Thyroid gland (tissue), 4 donors: ENCODE results near the gene ARFGEF2. TPM values are rescaled to one million over a fixed set of nuclear protein-coding genes. Genes with fewer than 3 reads are reported as not detected.
"Not testable (repeated sequence)": the region's sequence is repeated elsewhere in the genome, so short reads cannot be mapped to it uniquely, and the experiment has no call there.

Experiments
- DNase-seq, 2 donors: peaks; one replicate each; pipeline ENCODE4 v3.0.0-alpha.2; 2019
- H3K27ac ChIP-seq, 3 donors: fragments of 200-600 bp; sonication (generic); 1 replicate in 2 of 3; 2 replicates in 1 of 3; pipeline ENCODE4 v1.5.1; 2016 to 2019; ENCODE audit warnings: mild to moderate bottlenecking in 1 of 3, moderate library complexity in 1 of 3
- H3K27me3 ChIP-seq: fragments of 200-600 bp; sonication (generic); one replicate; pipeline ENCODE4 v1.5.1; 2019
- H3K36me3 ChIP-seq, 2 donors: fragments of 200-600 bp; sonication (generic); one replicate each; pipeline ENCODE4 v1.5.1; 2016 to 2019
- H3K4me1 ChIP-seq, 2 donors: fragments of 200-600 bp; sonication (generic); one replicate each; pipeline ENCODE4 v1.5.1; 2017 to 2019
- H3K4me3 ChIP-seq, 3 donors: fragments of 200-600 bp; sonication (generic); replicated peaks in 1 of 3; 1 replicate in 2 of 3; 2 replicates in 1 of 3; pipeline ENCODE4 v1.5.1; 2016; ENCODE audit warnings: mild to moderate bottlenecking in 1 of 3
- H3K9me3 ChIP-seq: fragments of 200-600 bp; sonication (generic); one replicate; pipeline ENCODE4 v1.5.1; 2017
- POLR2A ChIP-seq, 2 donors: fragments of 450-650 bp; IDR thresholded peaks; one replicate each; pipeline ENCODE4 v1.6.1; 2017; ENCODE audit warnings: antibody characterized with exemption in 2 of 2, mild to moderate bottlenecking in 2 of 2, moderate library complexity in 1 of 2
- WGBS, 2 donors: methylation state at CpG; one replicate each; pipeline ENCODE4 v1.1.5; 2017; 5-methylcytosine and 5-hydroxymethylcytosine counted together
- intact Hi-C: fragments of 100-400 bp; cut with DNase I; formaldehyde crosslinking; loops from one replicate; pipeline ENCODE4 v1.15.1; 2023
- total RNA-seq, 4 donors: library from RNA; depleted of rRNA; stranded (reverse); fragments of >200 nt; gene quantifications; one replicate each; pipeline ENCODE4 v1.2.3, GENCODE V29; 2016
- TF ChIP-seq, protein P1 (sequence below), 6 experiments: fragments of 200-600 bp in 3 of 6; fragments of 450-650 bp in 3 of 6; sonication (generic) in 3 of 6; IDR thresholded peaks; one replicate each; pipeline ENCODE4 v1.5.1; 2016 to 2019; ENCODE audit warnings: antibody characterized with exemption in 6 of 6, mild to moderate bottlenecking in 2 of 6, inconsistent platforms in 1 of 6, moderate library complexity in 1 of 6

ARFGEF2 gene
- total RNA-seq, 4 donors from 2014 or later = 92.3 to 131 (median 101) TPM

GRCh38 chr20:48965189-48965910, 43.8 kb downstream of the ARFGEF2 start:
- Histone ChIP-seq H3K36me3 (peaks cover 20 to 25% of the 10 kb centered on the region in 2 donors), H3K4me1 (peaks cover 7 to 8% of the 10 kb centered on the region in 2 donors), H3K4me3 (no peak overlapping the region), H3K9me3 (no peaks in the 10 kb centered on the region), H3K27me3 (no peaks in the 10 kb centered on the region), H3K27ac (no peak overlapping the region)
- DNase-seq = no peak
- intact Hi-C loops = no loop called here
- WGBS, 2 donors = 94 to 96% methylated on average over 3 of the region's 3 CpGs
- TF ChIP-seq POLR2A (IDR thresholded peaks at IDR 0.05) = no peak
- TF ChIP-seq, protein P1, sequence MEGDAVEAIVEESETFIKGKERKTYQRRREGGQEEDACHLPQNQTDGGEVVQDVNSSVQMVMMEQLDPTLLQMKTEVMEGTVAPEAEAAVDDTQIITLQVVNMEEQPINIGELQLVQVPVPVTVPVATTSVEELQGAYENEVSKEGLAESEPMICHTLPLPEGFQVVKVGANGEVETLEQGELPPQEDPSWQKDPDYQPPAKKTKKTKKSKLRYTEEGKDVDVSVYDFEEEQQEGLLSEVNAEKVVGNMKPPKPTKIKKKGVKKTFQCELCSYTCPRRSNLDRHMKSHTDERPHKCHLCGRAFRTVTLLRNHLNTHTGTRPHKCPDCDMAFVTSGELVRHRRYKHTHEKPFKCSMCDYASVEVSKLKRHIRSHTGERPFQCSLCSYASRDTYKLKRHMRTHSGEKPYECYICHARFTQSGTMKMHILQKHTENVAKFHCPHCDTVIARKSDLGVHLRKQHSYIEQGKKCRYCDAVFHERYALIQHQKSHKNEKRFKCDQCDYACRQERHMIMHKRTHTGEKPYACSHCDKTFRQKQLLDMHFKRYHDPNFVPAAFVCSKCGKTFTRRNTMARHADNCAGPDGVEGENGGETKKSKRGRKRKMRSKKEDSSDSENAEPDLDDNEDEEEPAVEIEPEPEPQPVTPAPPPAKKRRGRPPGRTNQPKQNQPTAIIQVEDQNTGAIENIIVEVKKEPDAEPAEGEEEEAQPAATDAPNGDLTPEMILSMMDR (IDR thresholded peaks at IDR 0.05) = no peak

GRCh38 chr20:48970681-48971365, 49.3 kb downstream of the ARFGEF2 start:
- TF ChIP-seq, protein P1 (IDR thresholded peaks at IDR 0.05) = no peak
- no peak overlapping the region for H3K27ac ChIP-seq
- H3K27me3 ChIP-seq = no peaks in the 10 kb centered on the region
- H3K4me1 ChIP-seq = no peaks in the 10 kb centered on the region
- intact Hi-C loops = no loop called here
- H3K9me3 ChIP-seq = no peaks in the 10 kb centered on the region
- peaks cover 56 to 57% of the 10 kb centered on the region in 2 donors for H3K36me3 ChIP-seq
- DNase-seq = no peak
- H3K4me3 ChIP-seq = no peak overlapping the region
- WGBS, 2 donors = 96% methylated on average over 10 of the region's 10 CpGs

- intact Hi-C loops = no loop called here
- Histone ChIP-seq H3K9me3 (no peaks in the 10 kb centered on the region), H3K4me3 (no peak overlapping the region), H3K27ac (no peak overlapping the region), H3K4me1 (no peaks in the 10 kb centered on the region), H3K27me3 (no peaks in the 10 kb centered on the region), H3K36me3 (peaks cover 57 to 59% of the 10 kb centered on the region in 2 donors)
- TF ChIP-seq POLR2A (IDR thresholded peaks at IDR 0.05) = no peak
- TF ChIP-seq, protein P1 (IDR thresholded peaks at IDR 0.05) = no peak
- no peak for DNase-seq
- 78 to 82% methylated on average over 4 of the region's 4 CpGs for WGBS, 2 donors
Measured at GRCh38 chr20:48971956-48972355, 50.4 kb downstream of the ARFGEF2 start.

DNA sequence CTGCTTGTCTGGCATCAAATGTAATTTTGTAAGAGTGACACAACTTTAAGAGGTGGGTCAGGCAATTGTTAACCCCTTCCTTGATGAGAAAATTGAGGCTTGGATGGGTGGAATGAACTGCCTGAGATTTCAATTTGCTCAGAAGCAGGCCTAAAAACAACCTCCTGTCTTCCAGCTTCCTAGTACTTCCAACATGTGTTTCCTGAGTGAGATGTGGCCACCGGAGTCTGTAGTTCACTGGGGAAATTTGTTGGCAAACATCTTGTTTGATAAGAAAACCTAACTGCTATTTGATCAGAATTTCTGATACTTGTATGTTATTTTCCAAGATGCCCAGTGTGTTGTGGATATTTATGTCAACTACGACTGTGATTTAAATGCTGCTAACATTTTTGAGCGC, 51.3 kb downstream of the ARFGEF2 start:
- Histone ChIP-seq H3K27me3 (no peaks in the 10 kb centered on the region), H3K4me1 (no peaks in the 10 kb centered on the region), H3K4me3 (no peak overlapping the region), H3K27ac (no peak overlapping the region), H3K36me3 (peaks cover 56 to 59% of the 10 kb centered on the region in 2 donors), H3K9me3 (no peaks in the 10 kb centered on the region)
- intact Hi-C loops = no loop called here
- 83 to 91% methylated on average over 3 of the region's 3 CpGs for WGBS, 2 donors
- TF ChIP-seq, protein P1 (IDR thresholded peaks at IDR 0.05) = no peak
- TF ChIP-seq POLR2A (IDR thresholded peaks at IDR 0.05) = no peak
- no peak for DNase-seq

- 64 to 77% methylated on average over 9 of the region's 9 CpGs for WGBS, 2 donors
- DNase-seq = no peak
- intact Hi-C loops = no loop called here
- Histone ChIP-seq H3K27me3 (no peaks in the 10 kb centered on the region), H3K4me3 (no peak overlapping the region), H3K4me1 (no peaks in the 10 kb centered on the region), H3K9me3 (no peaks in the 10 kb centered on the region), H3K36me3 (peaks cover 37 to 40% of the 10 kb centered on the region in 2 donors), H3K27ac (no peak overlapping the region)
- TF ChIP-seq, protein P1 (IDR thresholded peaks at IDR 0.05) = no peak
- TF ChIP-seq POLR2A (IDR thresholded peaks at IDR 0.05) = no peak
Measured at GRCh38 chr20:48975955-48976354, 54.4 kb downstream of the ARFGEF2 start.

- intact Hi-C loops, H3K27me3 ChIP-seq: not testable (repeated sequence)
Measured at GRCh38 chr20:48979980-48980379, 58.5 kb downstream of the ARFGEF2 start.

More at GRCh38 chr20:48979980-48980379, 58.5 kb downstream of the ARFGEF2 start:
- peaks cover 8 to 27% of the 10 kb centered on the region in 2 donors for H3K4me1 ChIP-seq
- H3K36me3 ChIP-seq = peaks cover 14 to 23% of the 10 kb centered on the region in 2 donors
- H3K27ac ChIP-seq, H3K4me3 ChIP-seq, DNase-seq, H3K9me3 ChIP-seq: not testable (repeated sequence)
- 97 to 99% methylated on average over 2 of the region's 2 CpGs for WGBS, 2 donors
